GM19467 (cell line): Measurements from ENCODE around the gene TGFBR1.
"Not testable (repeated sequence)": the region's sequence is repeated elsewhere in the genome, so short reads cannot be mapped to it uniquely, and the experiment has no call there.

Experiments
- ATAC-seq: cut with Tn5 transposase; IDR thresholded peaks from one replicate; pipeline ENCODE4 v1.9.1; 2021; ENCODE audit warnings: mild to moderate bottlenecking, moderate library complexity; ENCODE audit not compliant: unreplicated experiment

TGFBR1 gene

DNA sequence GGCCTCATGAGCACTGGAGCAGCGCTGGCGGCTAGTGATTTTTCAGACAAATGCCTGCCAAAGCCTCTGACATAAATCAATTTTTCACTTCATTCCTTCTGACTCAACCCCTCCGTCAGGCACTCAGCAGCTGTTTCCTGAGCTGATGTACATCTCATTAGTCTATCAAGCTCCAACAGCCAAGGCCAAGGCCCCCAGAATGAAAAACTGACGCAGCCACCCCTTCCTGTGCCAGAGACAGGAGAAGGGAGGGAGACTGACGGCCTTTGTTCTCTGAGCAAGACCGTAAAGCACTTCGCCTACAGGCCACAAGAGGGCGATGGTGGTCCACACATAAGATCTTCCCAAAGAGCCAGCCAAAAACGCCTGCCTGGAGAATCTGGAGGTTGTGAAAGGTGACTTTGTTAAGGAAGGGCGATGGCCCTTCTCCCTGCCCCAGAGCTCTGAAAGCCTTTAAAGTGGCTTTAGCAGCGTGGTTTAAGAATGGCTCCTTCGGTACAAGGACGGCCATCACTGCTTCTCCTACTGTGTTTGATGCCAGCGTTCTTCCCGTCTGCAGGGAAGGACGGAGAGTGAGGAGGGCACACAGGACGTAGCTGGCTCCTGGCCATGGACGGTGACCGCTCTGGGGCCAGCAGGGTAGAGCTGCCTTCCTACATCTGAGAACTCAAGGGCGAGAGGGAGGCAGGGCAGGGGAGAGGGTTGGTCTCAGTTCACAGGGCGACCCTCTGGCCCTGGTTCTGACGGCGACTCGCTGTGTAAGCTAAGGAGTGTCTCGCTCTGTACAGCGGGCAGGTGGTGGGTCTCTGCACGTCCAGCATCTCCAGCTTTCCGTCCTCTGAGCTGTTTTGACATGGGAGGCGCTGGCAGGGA lies 79.8 kb downstream of the TGFBR1 start:
- ATAC-seq, result peak; percentile 33

DNA sequence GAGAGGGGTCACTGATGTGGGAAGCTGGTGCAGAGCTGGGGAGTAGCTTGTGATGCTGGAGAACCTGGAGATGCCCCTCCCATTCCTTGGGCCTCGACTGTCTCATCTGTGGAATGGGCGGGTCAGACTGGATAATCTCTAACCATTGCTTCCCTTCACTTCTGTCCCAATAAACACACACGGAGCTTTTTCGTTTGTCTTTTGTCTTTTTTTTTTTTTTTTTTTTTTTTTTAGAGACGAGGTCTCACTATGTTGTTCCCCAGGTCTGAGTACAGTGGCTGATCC lies 80.4 kb downstream of the TGFBR1 start:
- ATAC-seq, result no peak

GRCh38 chr9:99185934-99186333 lies 81.0 kb downstream of the TGFBR1 start:
- no peak for ATAC-seq

GRCh38 chr9:99187311-99187710 lies 82.4 kb downstream of the TGFBR1 start:
- no peak for ATAC-seq

- ATAC-seq, result no peak
Measured at GRCh38 chr9:99189186-99189585, 84.3 kb downstream of the TGFBR1 start.

GRCh38 chr9:99189887-99190596 lies 85.1 kb downstream of the TGFBR1 start:
- no peak for ATAC-seq

DNA sequence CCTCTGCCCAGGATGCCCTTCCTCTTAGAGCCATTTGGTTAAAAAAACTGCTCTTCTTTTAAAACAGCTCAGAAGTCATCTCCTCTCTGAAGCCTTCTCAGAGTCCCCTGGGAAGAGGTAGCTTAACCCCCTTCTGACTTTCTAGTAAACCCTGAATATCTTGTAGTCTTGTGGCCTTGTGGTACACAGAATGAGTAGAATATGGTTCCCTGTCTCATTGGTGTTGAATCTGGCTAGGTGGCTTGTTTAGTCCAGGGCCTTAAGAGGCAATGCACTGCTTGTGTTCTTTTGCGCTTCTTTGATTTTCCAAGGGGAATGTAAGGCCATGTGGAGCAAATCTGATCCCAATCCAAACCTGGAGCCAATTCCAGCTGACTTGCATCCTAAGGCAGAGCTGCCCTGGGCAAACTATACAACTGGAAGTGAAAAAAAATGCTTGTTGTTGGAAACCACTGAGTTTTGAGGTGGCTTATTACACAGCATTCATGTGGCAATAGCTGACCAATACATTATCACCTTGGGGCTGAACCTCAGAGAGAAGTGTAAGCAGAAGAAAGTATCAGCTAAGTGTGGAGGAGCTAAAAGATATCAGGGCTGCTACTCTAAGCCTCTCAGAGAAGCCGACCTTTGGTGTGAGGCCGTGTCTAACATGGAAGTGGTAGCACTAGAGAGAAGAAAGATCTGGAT lies 85.8 kb downstream of the TGFBR1 start:
- ATAC-seq, result no peak

DNA sequence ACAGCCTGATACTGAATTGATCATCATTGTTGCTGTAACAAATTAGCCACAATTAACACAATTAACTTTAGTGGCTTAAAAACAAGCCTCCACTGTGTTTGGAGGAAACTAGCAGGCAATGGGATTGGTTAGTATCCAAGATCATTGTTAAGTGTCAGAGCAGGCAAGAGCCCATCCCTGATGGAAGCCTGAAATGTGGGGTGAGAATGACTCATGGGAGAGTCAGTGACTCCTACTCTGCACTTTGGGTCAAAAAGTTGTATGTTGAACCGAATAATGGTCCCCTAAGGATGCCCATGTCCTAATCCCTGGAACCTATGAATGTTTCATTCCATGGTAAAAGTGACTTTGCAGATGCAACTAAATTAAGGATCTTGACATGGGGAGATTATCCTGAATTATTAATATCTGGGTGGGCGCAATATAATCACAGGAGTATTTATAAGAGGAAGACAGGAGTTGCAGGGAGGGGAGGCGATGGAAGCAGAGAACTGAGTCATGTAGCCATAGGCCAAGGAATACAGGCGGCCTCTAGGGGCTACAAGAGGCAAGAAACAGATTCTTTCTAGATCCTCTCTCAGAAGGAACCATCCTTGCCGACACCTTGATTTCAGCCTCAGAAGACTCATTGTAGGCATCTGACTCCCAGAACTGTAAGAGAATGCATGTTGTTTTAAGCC lies 88.0 kb downstream of the TGFBR1 start:
- ATAC-seq, result no peak

DNA sequence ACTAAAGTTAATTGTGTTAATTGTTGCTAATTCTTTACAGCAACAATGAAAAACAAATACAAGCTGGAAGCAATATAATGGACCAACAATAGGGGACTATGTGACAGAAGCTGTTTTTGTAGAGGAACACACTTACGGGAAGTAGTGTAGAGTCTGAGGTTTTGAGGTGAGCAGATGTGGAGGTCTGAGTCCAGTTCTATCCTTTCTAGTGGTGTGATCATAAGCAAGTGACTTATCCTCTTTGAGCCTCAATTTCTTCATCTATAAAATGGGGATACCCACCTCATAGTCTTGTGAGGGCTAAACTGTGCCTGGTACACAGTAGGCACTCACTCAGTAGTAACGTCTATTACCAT lies 88.5 kb downstream of the TGFBR1 start:
- no peak for ATAC-seq

DNA sequence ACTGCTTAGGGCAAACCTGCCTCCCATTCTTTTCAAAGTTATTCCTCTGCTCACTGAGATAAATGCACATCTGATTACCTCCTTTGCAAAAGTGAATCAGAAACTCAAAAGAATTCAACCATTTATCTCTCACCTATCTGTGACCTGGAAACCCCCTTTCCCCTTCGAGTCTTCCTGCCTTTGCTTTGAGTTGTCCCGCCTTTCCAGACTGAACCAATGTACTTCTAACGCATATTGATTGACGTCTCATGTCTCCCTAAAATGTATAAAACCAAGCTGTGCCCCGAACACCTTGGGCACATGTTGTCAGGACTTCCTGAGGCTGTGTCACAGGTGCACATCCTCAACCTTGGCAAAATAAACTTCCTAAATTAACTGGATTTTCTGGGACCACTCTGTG lies 91.6 kb downstream of the TGFBR1 start:
- not testable (repeated sequence) for ATAC-seq

DNA sequence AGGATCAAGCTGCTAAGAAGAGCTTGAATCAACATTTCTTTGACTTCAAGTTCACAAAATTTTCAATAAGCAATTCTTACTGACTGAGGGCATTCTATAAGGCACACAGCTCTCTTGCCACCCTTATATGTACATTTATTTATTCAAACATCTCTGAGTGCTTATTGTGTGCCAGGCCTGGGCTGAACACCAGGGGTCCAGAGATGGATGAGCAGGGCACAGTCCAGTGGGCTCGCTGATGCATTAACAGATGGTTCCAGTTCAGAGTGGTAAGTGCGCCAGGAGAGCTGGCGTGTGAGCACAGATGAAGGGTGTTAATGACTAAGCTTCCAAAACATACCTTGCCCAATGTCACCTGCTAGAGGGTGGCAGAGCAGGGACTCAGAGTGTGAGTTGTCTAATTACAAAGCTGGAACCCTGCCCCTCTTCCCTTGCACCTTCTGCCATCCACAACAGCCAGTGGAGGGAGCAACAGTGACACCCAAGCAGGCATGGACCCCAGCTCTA lies 92.3 kb downstream of the TGFBR1 start:
- ATAC-seq, result no peak

DNA sequence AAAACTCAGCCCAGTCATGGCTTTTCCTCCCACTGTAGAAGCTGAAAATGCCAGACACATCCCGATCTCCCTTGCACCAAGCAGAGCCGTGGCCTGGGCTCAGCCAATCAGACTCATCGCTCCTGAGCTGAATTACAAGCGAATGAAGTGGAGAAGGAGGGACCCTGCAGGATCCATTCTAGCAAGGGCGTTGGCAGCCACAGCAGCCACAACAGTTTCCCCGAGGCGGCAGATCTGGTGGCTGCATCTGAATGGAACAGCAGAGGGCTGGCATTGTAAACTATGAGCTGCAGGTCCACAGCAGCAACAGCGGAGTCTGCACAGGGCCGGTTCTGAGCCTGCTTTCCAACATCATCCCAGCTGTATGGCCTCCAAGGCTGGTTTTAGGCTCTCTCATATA lies 93.1 kb downstream of the TGFBR1 start:
- ATAC-seq, result no peak

GRCh38 chr9:99199938-99200539 lies 95.1 kb downstream of the TGFBR1 start:
- no peak for ATAC-seq

- ATAC-seq, result no peak
Measured at GRCh38 chr9:99201603-99202002, 96.7 kb downstream of the TGFBR1 start.
